Thyroid gland (tissue), 4 donors: ENCODE data around the gene ANGPTL4.
"Not testable (repeated sequence)": the region's sequence is repeated elsewhere in the genome, so short reads cannot be mapped to it uniquely, and the experiment has no call there.

Experiments
- CTCF ChIP-seq, 6 experiments: fragments of 200-600 bp in 3 of 6; fragments of 450-650 bp in 3 of 6; sonication (generic) in 3 of 6; IDR thresholded peaks; one replicate each; pipeline ENCODE4 v1.5.1; 2016 to 2019; ENCODE audit warnings: antibody characterized with exemption in 6 of 6, mild to moderate bottlenecking in 2 of 6, inconsistent platforms in 1 of 6, moderate library complexity in 1 of 6
- POLR2A ChIP-seq, 2 donors: fragments of 450-650 bp; IDR thresholded peaks; one replicate each; pipeline ENCODE4 v1.6.1; 2017; ENCODE audit warnings: antibody characterized with exemption in 2 of 2, mild to moderate bottlenecking in 2 of 2, moderate library complexity in 1 of 2

DNA sequence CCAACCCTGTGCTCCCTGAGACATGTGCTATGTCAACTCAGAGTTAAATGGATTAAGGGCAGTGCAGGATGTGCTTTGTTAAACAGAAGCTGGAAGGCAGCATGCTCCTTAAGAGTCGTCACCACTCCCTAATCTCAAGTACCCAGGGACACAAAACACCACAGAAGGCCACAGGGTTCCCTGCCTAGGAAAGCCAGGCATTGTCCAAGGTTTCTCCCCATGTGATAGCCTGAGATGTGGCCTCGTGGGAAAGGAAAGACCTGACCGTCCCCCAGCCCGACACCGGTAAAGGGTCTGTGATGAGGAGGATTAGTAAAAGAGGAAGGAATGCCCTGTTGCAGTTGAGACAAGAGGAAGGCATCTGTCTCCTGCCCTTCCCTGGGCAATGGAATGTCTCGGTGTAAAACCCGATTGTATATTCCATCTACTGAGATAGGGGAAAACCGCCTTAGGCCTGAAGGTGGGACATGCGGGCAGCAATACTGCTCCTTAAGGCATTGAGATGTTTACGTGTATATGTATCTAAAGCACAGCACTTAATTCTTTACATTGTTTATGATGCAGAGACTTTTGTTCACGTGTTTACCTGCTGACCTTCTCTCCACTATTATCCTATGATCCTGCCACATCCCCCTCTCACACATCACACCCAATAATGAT lies 48.8 kb upstream of the ANGPTL4 start:
- TF ChIP-seq CTCF, POLR2A (IDR thresholded peaks at IDR 0.05): not testable (repeated sequence)
